ENCODE measurements around the gene CLECL1. TPM values are rescaled to one million over a fixed set of nuclear protein-coding genes. Genes with fewer than 3 reads are reported as not detected.

CLECL1 gene
- total RNA-seq, 1 donor from 2014 or later = 111 TPM

DNA sequence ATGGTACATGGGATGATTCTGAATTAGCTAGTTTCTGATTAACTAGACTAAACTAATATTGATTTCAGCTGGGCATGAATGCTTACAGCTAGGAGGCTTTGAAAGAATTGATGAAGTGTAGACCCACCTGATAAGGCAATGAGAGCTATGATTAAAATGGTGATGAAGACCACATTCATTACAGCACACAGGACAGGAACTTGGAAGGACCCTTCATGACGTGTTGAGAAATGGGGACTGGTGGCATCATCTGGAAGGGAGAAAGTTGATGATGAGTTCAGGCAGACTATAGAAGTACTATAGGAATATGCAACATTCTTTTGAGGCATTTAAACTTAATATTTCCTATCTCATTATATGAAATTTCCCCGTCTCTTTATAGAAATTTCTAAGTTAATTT is 23.3 kb upstream of the CLECL1 start:
- intact Hi-C loops (cut with micrococcal nuclease) = loop anchor here (10.0 kb wide), 1 partner anchor 609 kb away; no protein-coding TSS in a partner anchor
- peak overlapping the region; percentile 46 for H3K27ac Mint-ChIP-seq

GRCh38 chr12:9755567-9755966 is 22.7 kb upstream of the CLECL1 start:
- no peak for TF ChIP-seq CTCF (IDR thresholded peaks at IDR 0.05)
- Mint-ChIP-seq H3K4me1 (peaks cover 66% of the 10 kb centered on the region), H3K27me3 (no peaks in the 10 kb centered on the region), H3K36me3 (ENCODE audit: low read depth) (peaks cover 71% of the 10 kb centered on the region), H3K4me3 (no peak overlapping the region), H3K9me3 (no peaks in the 10 kb centered on the region), H3K27ac (peak overlapping the region; percentile 42)
- POLR2A ChIA-PET = interaction anchor here (1.5 to 2.7 kb wide), 2 partner anchors 39 to 42 kb away, joined by 7 to 11 read pairs; no protein-coding TSS in a partner anchor
- DNase-seq (no peak), ATAC-seq (ENCODE audit: low read depth) (no peak)
- CTCF ChIA-PET = interaction anchor here (1.0 to 17.3 kb wide), 3 partner anchors 13 to 384 kb away, joined by 3 to 451 read pairs (median 3); no protein-coding TSS in a partner anchor
- intact Hi-C loops (cut with micrococcal nuclease) = loop anchor here (10.0 kb wide), 1 partner anchor 609 kb away; no protein-coding TSS in a partner anchor

More for the DNA sequence above, 23.3 kb upstream of the CLECL1 start:
- DNase-seq (no peak), ATAC-seq (ENCODE audit: low read depth) (no peak)
- TF ChIP-seq CTCF (IDR thresholded peaks at IDR 0.05) = no peak
- POLR2A ChIA-PET = interaction anchor here (2.7 kb wide), 1 partner anchor 42 kb away, joined by 11 read pairs; no protein-coding TSS in a partner anchor
- Mint-ChIP-seq H3K36me3 (ENCODE audit: low read depth) (peaks cover 73% of the 10 kb centered on the region), H3K9me3 (no peaks in the 10 kb centered on the region), H3K27me3 (no peaks in the 10 kb centered on the region), H3K4me3 (peak overlapping the region; percentile 9), H3K4me1 (peaks cover 69% of the 10 kb centered on the region)
- CTCF ChIA-PET = interaction anchor here (1.0 to 17.3 kb wide), 4 partner anchors 14 to 384 kb away, joined by 3 to 451 read pairs (median 4); no protein-coding TSS in a partner anchor

DNA sequence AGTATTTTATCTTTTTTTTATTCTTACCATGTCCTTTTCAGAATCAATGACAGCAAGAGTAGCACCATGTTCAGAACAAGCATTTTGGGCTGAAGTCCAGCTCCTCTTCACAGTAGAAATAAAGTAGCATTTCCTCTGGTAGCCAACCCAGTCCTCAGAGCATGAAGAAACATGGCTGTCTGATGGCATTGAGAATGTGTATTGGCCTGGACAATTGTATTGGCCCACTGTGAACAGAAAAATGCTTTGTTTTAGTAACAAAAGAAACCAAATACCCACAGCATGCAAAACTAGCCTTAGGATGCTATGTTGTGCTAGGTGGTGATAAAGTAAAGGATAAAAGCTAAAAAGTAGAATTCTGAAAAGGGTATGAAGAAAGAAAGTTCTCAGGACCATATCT is 22.1 kb upstream of the CLECL1 start:
- ATAC-seq (ENCODE audit: low read depth) (no peak), DNase-seq (no peak)
- H3K4me1 Mint-ChIP-seq = peaks cover 66% of the 10 kb centered on the region
- peaks cover 71% of the 10 kb centered on the region for H3K36me3 Mint-ChIP-seq (ENCODE audit: low read depth)
- intact Hi-C loops (cut with micrococcal nuclease) = loop anchor here (10.0 kb wide), 1 partner anchor 610 kb away; no protein-coding TSS in a partner anchor
- H3K9me3 Mint-ChIP-seq = no peaks in the 10 kb centered on the region
- no peak for TF ChIP-seq CTCF (IDR thresholded peaks at IDR 0.05)
- no peaks in the 10 kb centered on the region for H3K27me3 Mint-ChIP-seq
- POLR2A ChIA-PET = interaction anchor here (1.5 to 2.7 kb wide), 2 partner anchors 40 to 43 kb away, joined by 7 to 11 read pairs; no protein-coding TSS in a partner anchor
- CTCF ChIA-PET = interaction anchor here (1.0 to 17.3 kb wide), 3 partner anchors 13 to 385 kb away, joined by 3 to 451 read pairs (median 3); no protein-coding TSS in a partner anchor
- H3K27ac Mint-ChIP-seq = peak overlapping the region; percentile 42
- no peak overlapping the region for H3K4me3 Mint-ChIP-seq

GRCh38 chr12:9754099-9754927 is 21.4 kb upstream of the CLECL1 start:
- no peaks in the 10 kb centered on the region for H3K27me3 Mint-ChIP-seq
- no peak overlapping the region for H3K4me3 Mint-ChIP-seq
- ATAC-seq (ENCODE audit: low read depth) = no peak
- peaks cover 66% of the 10 kb centered on the region for H3K36me3 Mint-ChIP-seq (ENCODE audit: low read depth)
- peak overlapping the region; percentile 52 for H3K27ac Mint-ChIP-seq
- intact Hi-C loops (cut with micrococcal nuclease) = loop anchor here (5.0 to 10.0 kb wide), 2 partner anchors 458 to 610 kb away; partner anchors contain the start of gene GABARAPL1
- peaks cover 61% of the 10 kb centered on the region for H3K4me1 Mint-ChIP-seq
- ChIA-PET CTCF (interaction anchor here (1.5 to 17.3 kb wide), 3 partner anchors 16 to 178 kb away, joined by 3 to 451 read pairs (median 34); partner anchors contain the start of gene CLEC2A), POLR2A (interaction anchor here (1.5 to 2.7 kb wide), 2 partner anchors 41 to 43 kb away, joined by 7 to 11 read pairs; no protein-coding TSS in a partner anchor)
- no peak for DNase-seq
- TF ChIP-seq CTCF (IDR thresholded peaks at IDR 0.05) = no peak
- H3K9me3 Mint-ChIP-seq = no peaks in the 10 kb centered on the region

Data from activated B cell treated with CpG ODN at 0.5 μM for 24 hours (primary cell).